ENCODE measurements around the gene ANKDD1B.

GRCh38 chr5:75600535-75600934 is 10.7 kb upstream of the ANKDD1B start:
- TF ChIP-seq CTCF (IDR thresholded peaks at IDR 0.05; ENCODE audit: insufficient read depth, low read length, poor library complexity, severe bottlenecking) (no peak), EZH2phosphoT487 (conservative IDR thresholded peaks at IDR 0.05; ENCODE audit: low read length) (no peak)

Data from SU-DHL-6 (cell line).